K562 (cell line): ENCODE measurements around the gene FUT2. TPM values are rescaled to one million over a fixed set of nuclear protein-coding genes. Genes with fewer than 3 reads are reported as not detected.

Experiments used
- AFF1 ChIP-seq, 2 experiments: fragments of 450-650 bp; IDR thresholded peaks; 2 replicates each; pipeline ENCODE4 v1.6.1; 2018; ENCODE audit warnings: mild to moderate bottlenecking in 2 of 2, low read depth in 1 of 2; ENCODE audit not compliant: partially characterized antibody in 2 of 2
- E2F1 ChIP-seq: sonication (generic); formaldehyde crosslinking; IDR thresholded peaks from 2 replicates; pipeline ENCODE4 v1.8.1; 2023; ENCODE audit warnings: mild to moderate bottlenecking, missing genetic modification reagents, moderate library complexity
- FIP1L1 ChIP-seq: fragments of 200-400 bp; formaldehyde crosslinking; IDR thresholded peaks from 2 replicates; pipeline ENCODE4 v1.6.1; 2018; ENCODE audit warnings: mild to moderate bottlenecking, low read depth, low read length; ENCODE audit not compliant: poor library complexity, severe bottlenecking
- GABPA ChIP-seq: fragments of 200-800 bp; sonication (Bioruptor generic); conservative IDR thresholded peaks from 2 replicates; pipeline ENCODE4 v1.6.1; 2016; ENCODE audit warnings: low read depth, missing genetic modification characterization, missing compliant biosample characterization
- KLF10 ChIP-seq: fragments of 250-450 bp; sonication (Bioruptor Pico); IDR thresholded peaks from 2 replicates; pipeline ENCODE4 v1.6.1; 2021; ENCODE audit warnings: matching md5 sums
- MBD1 ChIP-seq: fragments of 250-450 bp; sonication (Bioruptor Pico); IDR thresholded peaks from 2 replicates; pipeline ENCODE4 v1.8.0; 2022; ENCODE audit warnings: inconsistent platforms
- MECOM ChIP-seq: fragments of 250-450 bp; sonication (Bioruptor Pico); IDR thresholded peaks from 2 replicates; pipeline ENCODE4 v1.8.0; 2022; ENCODE audit warnings: inconsistent platforms
- PCBP1 ChIP-seq: fragments of 200-400 bp; formaldehyde crosslinking; IDR thresholded peaks from 2 replicates; pipeline ENCODE4 v1.6.1; 2018; ENCODE audit warnings: mild to moderate bottlenecking, low read depth, low read length; ENCODE audit not compliant: poor library complexity, severe bottlenecking
- POLR2H ChIP-seq: IDR thresholded peaks from 2 replicates; pipeline ENCODE4 v1.6.1; 2016; ENCODE audit warnings: missing genetic modification characterization, low read depth, mild to moderate bottlenecking, control low read depth, missing compliant biosample characterization, moderate library complexity
- PURB ChIP-seq: sonication (generic); formaldehyde crosslinking; IDR thresholded peaks from 2 replicates; pipeline ENCODE4 v1.9.0; 2021; ENCODE audit warnings: low read depth, mild to moderate bottlenecking, missing genetic modification reagents
- RBM34 ChIP-seq: fragments of 200-400 bp; formaldehyde crosslinking; IDR thresholded peaks from 2 replicates; pipeline ENCODE4 v1.6.1; 2018; ENCODE audit warnings: low read length, borderline replicate concordance; ENCODE audit not compliant: insufficient read depth
- SETDB1 ChIP-seq: IDR thresholded peaks from one replicate; pipeline ENCODE4 v1.6.1; 2012; ENCODE audit warnings: low read length, control low read depth, inconsistent platforms
- ZEB2 ChIP-seq: fragments of 450-650 bp; IDR thresholded peaks from 2 replicates; pipeline ENCODE4 v1.6.1; 2016
- ZMIZ1 ChIP-seq, 2 experiments: fragments of 150-350 bp in 1 of 2; IDR thresholded peaks; 2 replicates each; pipeline ENCODE4 v1.6.1; 2012 to 2016; ENCODE audit warnings: low read depth in 2 of 2, low read length in 2 of 2, mild to moderate bottlenecking in 1 of 2, moderate library complexity in 1 of 2
- ZNF408 ChIP-seq: fragments of 250-450 bp; sonication (Bioruptor Pico); IDR thresholded peaks from 2 replicates; pipeline ENCODE4 v1.4.0; 2020; ENCODE audit warnings: low read depth, mild to moderate bottlenecking, moderate library complexity
- ZNF707 ChIP-seq: fragments of 250-450 bp; sonication (Bioruptor Pico); conservative IDR thresholded peaks from 2 replicates; pipeline ENCODE4 v1.8.0; 2022; ENCODE audit warnings: inconsistent platforms, mild to moderate bottlenecking, moderate library complexity
- polyA plus RNA-seq, 8 experiments: library from polyadenylated mRNA; depleted of rRNA in 4 of 8; stranded (reverse) in 5 of 8; unstranded in 3 of 8; fragments of >200 nt; fragmentation: Nextera tagmentation in 2 of 8; fragmentation: Illumina TruSeq in 1 of 8; extraction: Ambion mirVana in 2 of 8; extraction: Trizol in 1 of 8; gene quantifications; 2 replicates each; pipeline versions ENCODE4 v1.2.1 to v1.2.3, GENCODE V29; 2011 to 2014; ENCODE audit warnings: inconsistent platforms in 1 of 8, missing spikeins in 1 of 8
- total RNA-seq, 7 experiments: library from RNA; depleted of rRNA in 6 of 7; stranded (reverse); fragments of >200 nt in 6 of 7; fragmentation: Illumina TruSeq in 2 of 7; extraction: Trizol in 2 of 7; gene quantifications; 2 replicates each; pipeline versions ENCODE4 v1.2.1 to v1.2.3, GENCODE V29; 2011 to 2021; ENCODE audit warnings: low replicate concordance in 1 of 7

The FUT2 gene
- total and polyA plus RNA-seq, 9 of the 15 experiments (the other 6 are each of a cell fraction or from before 2014, with no cell fraction given): 0.03 to 0.04 TPM; not detected in 7

GRCh38 chr19:48741129-48741999 is 45.6 kb downstream of the FUT2 start (continued):
- TF ChIP-seq PURB (CRISPR knock-in tag): no peak
- no peak for TF ChIP-seq PCBP1
- TF ChIP-seq SETDB1: no peak
- no peak for TF ChIP-seq KLF10 (CRISPR knock-in tag)
- TF ChIP-seq FIP1L1: no peak
- TF ChIP-seq ZNF408 (CRISPR knock-in tag): no peak
- TF ChIP-seq ZNF707 (CRISPR knock-in tag): no peak
- peak; percentile 64; the same call in 1 of the 2 replicates for TF ChIP-seq GABPA (tag)
- no peak for TF ChIP-seq POLR2H (tag)
- 0 out of 2 replicates have a peak, but pooled peaks have one; percentile 44 for TF ChIP-seq ZEB2
- TF ChIP-seq MBD1 (CRISPR knock-in tag): no peak
- no peak for TF ChIP-seq ZMIZ1 (IDR thresholded peaks at IDR 0.05; ENCODE audit: low read depth in 2 of 2, low read length in 2 of 2)
- no peak for TF ChIP-seq E2F1 (CRISPR knock-in tag)
- no peak for TF ChIP-seq MECOM
- no peak for TF ChIP-seq RBM34
- no peak for TF ChIP-seq AFF1 (IDR thresholded peaks at IDR 0.05; ENCODE audit: low read depth in 1 of 2, partially characterized antibody in 2 of 2)
